ENCODE data around the gene SIAH1. TPM values are rescaled to one million over a fixed set of nuclear protein-coding genes. Genes with fewer than 3 reads are reported as not detected.
"Not testable (repeated sequence)": the region's sequence is repeated elsewhere in the genome, so short reads cannot be mapped to it uniquely, and the experiment has no call there.

SIAH1 gene
- total RNA-seq, 4 donors from 2014 or later, result 15.1 to 45.9 (median 27.8) TPM

DNA sequence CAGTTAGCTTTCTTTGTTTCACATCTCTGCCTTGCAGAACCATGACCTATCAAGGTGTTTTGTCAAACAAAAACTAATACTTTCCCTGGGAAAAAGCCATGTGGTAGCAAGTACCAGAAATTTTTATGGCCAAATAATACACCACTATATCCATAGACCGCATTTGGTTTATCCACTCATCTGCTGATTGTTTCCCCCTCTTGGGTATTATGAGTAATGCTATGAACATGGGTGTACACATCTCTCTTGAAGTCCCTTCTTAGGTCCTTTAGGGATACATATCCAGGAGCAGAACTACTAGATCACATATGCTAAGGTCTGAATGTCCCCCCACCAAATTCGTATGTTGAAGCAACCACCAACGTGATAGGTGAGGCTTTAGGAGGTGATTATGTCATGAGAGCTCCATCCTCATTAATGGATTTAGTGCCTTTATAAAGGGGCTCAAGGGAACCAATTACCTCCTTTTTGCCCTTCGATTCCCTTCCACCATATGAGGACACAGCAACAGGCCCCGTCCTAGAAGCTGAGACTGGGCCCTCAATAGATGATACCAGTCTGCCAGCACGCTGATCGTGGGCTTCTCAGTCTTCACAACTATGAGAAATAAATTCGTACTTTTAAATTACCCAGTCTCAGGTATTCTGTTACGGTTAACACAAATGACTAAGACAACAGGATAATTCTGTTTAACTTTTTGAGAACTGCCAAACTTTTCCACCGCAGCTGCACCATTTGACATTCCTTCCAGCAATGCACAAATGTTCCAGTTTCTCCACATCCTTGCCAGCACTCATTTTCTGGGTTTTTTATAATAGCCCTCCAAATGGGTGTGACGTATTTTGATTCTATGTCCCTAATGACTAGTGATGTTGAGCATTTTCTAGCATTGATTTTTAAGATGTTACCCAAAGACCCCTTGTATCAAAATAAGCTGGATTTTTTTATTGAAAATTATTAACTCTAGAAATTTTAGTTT lies 30.0 kb downstream of the SIAH1 start:
- 85 to 91% methylated on average over 4 to 11 of the region's 11 CpGs for WGBS, 2 donors (ENCODE audit: low coverage in 1 of 2)
- no peak overlapping the region for H3K4me3 ChIP-seq
- H3K27ac ChIP-seq, result no peak overlapping the region
- H3K27me3 ChIP-seq, result no peaks in the 10 kb centered on the region
- H3K36me3 ChIP-seq, result peaks cover 0 to 18% (median 8%) of the 10 kb centered on the region in 4 donors
- no peak for DNase-seq
- in situ Hi-C loops (cut with MboI; ENCODE audit: low pct_ligation_motif_present in 1 of 4, low pct_unique_long_range_greater_than_20kb in 1 of 4, low sequenced_read_pairs in 3 of 4), result loop anchor here in 3 of 4 donors (10.0 to 25.0 kb wide), 4 partner anchors 157 to 270 kb away; no protein-coding TSS in a partner anchor
- TF ChIP-seq POLR2A (IDR thresholded peaks at IDR 0.05) (no peak), POLR2AphosphoS5 (IDR thresholded peaks at IDR 0.05) (no peak), EP300 (IDR thresholded peaks at IDR 0.05; ENCODE audit: low read depth) (no peak), CTCF (IDR thresholded peaks at IDR 0.05) (no peak)
- intact Hi-C loops (cut with DNase I; ENCODE audit: low total_unique reads), result loop anchor here (5.0 kb wide), 1 partner anchor 267 kb away; no protein-coding TSS in a partner anchor
- no peaks in the 10 kb centered on the region for H3K9me3 ChIP-seq
- H3K4me1 ChIP-seq, result no peaks in the 10 kb centered on the region

- not testable (repeated sequence) for H3K4me3 ChIP-seq, H3K9me3 ChIP-seq, H3K27me3 ChIP-seq, H3K27ac ChIP-seq, DNase-seq, H3K4me1 ChIP-seq
- in situ Hi-C loops (cut with MboI; ENCODE audit: low pct_ligation_motif_present in 1 of 4, low pct_unique_long_range_greater_than_20kb in 1 of 4, low sequenced_read_pairs in 3 of 4), result loop anchor here in 3 of 4 donors (10.0 to 25.0 kb wide), 4 partner anchors 158 to 270 kb away; no protein-coding TSS in a partner anchor
- WGBS, 2 donors (ENCODE audit: low coverage in 1 of 2), result 90 to 95% methylated on average over 2 to 5 of the region's 5 CpGs
- H3K36me3 ChIP-seq, result peaks cover 0 to 18% (median 8%) of the 10 kb centered on the region in 4 donors
- intact Hi-C loops (cut with DNase I; ENCODE audit: low total_unique reads), result loop anchor here (5.0 kb wide), 1 partner anchor 268 kb away; no protein-coding TSS in a partner anchor
These were observed 30.8 kb downstream of the SIAH1 start for GRCh38 chr16:48354385-48354784.

DNA sequence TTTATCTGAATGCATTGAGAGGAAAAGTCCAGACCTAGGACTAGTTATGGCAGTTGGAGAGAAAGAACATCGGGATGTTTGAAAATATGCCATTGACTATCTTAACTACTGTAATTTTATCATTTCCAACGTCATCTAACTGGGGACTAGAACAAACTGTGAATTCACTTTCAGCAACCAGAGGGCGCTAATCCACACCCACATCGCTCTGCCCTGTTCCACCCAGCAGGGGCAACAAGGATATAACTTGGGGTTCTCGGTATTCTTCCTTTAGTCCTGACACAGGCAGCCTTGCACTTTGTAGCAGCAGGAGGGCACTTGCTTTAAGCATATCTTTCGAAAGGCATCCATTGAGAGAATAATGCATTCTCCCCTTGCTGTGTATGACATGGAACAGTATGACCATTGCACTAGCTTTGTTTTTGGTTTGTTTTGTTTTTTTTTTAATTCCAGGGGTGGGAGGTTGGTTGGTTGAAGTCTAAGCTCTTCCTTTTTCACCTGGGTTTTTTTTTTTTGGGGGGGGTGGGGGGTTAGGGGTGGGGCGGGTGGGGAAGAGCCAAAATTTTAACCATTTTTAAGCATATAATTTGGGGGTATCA lies 31.5 kb downstream of the SIAH1 start:
- intact Hi-C loops (cut with DNase I; ENCODE audit: low total_unique reads), result loop anchor here (5.0 kb wide), 1 partner anchor 269 kb away; no protein-coding TSS in a partner anchor
- peak; percentile 66 for DNase-seq
- TF ChIP-seq CTCF (IDR thresholded peaks at IDR 0.05), result peak; percentile 83 to 97 (median 91)
- peak in 2 of 3 donors; percentile 22 to 47 for TF ChIP-seq POLR2AphosphoS5 (IDR thresholded peaks at IDR 0.05)
- no peak for TF ChIP-seq EP300 (IDR thresholded peaks at IDR 0.05; ENCODE audit: low read depth)
- TF ChIP-seq POLR2A (IDR thresholded peaks at IDR 0.05), result no peak
- H3K36me3 ChIP-seq, result peaks cover 0 to 18% (median 8%) of the 10 kb centered on the region in 4 donors
- in situ Hi-C loops (cut with MboI; ENCODE audit: low pct_ligation_motif_present in 1 of 4, low pct_unique_long_range_greater_than_20kb in 1 of 4, low sequenced_read_pairs in 3 of 4), result loop anchor here in 3 of 4 donors (10.0 to 25.0 kb wide), 4 partner anchors 159 to 271 kb away; no protein-coding TSS in a partner anchor
- no peaks in the 10 kb centered on the region for H3K27me3 ChIP-seq
- peak overlapping the region in 1 of 4 donors; percentile 27 for H3K27ac ChIP-seq
- no peak overlapping the region for H3K4me3 ChIP-seq
- no peaks in the 10 kb centered on the region for H3K9me3 ChIP-seq
- no peaks in the 10 kb centered on the region for H3K4me1 ChIP-seq
- 19 to 26% methylated on average over 7 of the region's 7 CpGs for WGBS, 2 donors (ENCODE audit: low coverage in 1 of 2)

DNA sequence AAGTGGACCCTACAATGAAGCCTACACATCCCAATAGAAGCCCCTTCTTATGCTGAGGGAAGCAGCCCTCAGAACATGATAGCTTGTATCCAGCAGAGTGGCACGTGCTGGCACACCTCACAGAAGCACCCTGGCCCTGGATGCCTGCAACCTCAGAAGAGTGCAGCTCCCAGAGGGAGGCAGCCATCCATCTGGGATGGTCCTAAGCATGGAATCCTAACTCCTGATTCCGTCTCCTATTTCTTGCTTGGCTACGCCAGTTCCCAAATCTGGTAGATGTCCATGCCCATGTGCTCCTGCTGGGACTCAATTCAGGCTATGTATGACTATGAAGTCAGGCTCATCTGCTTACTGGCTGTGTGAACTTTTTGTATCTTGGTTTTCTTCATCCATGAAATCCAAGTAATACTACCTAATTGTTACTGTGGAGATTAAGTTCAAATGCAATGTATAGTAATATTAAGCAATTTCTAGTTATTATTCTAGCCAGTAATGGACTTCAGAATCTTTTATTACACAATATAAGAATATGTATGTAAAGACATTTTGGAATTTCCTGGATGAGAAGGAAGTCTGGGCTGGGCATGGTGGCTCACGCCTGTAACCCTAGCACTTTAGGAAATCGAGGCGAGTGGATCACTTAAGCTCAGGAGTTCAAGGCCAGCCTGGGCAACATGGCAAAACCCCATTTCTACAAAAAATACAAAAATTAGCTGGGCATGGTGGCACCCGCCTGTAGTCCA lies 32.4 kb downstream of the SIAH1 start:
- TF ChIP-seq CTCF (IDR thresholded peaks at IDR 0.05), result no peak
- no peak for TF ChIP-seq EP300 (IDR thresholded peaks at IDR 0.05; ENCODE audit: low read depth)
- TF ChIP-seq POLR2AphosphoS5 (IDR thresholded peaks at IDR 0.05), result no peak
- TF ChIP-seq POLR2A (IDR thresholded peaks at IDR 0.05), result no peak
- WGBS, 2 donors (ENCODE audit: low coverage in 1 of 2), result 80 to 83% methylated on average over 3 to 7 of the region's 7 CpGs
- no peaks in the 10 kb centered on the region for H3K27me3 ChIP-seq
- no peaks in the 10 kb centered on the region for H3K9me3 ChIP-seq
- no peak overlapping the region for H3K27ac ChIP-seq
- intact Hi-C loops (cut with DNase I; ENCODE audit: low total_unique reads) (loop anchor here (5.0 kb wide), 1 partner anchor 269 kb away; no protein-coding TSS in a partner anchor), in situ Hi-C loops (cut with MboI; ENCODE audit: low pct_ligation_motif_present in 1 of 4, low pct_unique_long_range_greater_than_20kb in 1 of 4, low sequenced_read_pairs in 3 of 4) (loop anchor here in 3 of 4 donors (10.0 to 25.0 kb wide), 4 partner anchors 159 to 272 kb away; no protein-coding TSS in a partner anchor)
- no peak overlapping the region for H3K4me3 ChIP-seq
- DNase-seq, result no peak
- H3K4me1 ChIP-seq, result no peaks in the 10 kb centered on the region
- H3K36me3 ChIP-seq, result peaks cover 0 to 20% (median 8%) of the 10 kb centered on the region in 4 donors

All from transverse colon (tissue), 4 donors.